Fibroblast of gingiva (primary cell): ENCODE results near the gene SHOX.

Experiments
- DNase-seq: peaks from one replicate; pipeline ENCODE4 v3.0.0-alpha.2; 2011; ENCODE audit warnings: low read depth

The SHOX gene

DNA sequence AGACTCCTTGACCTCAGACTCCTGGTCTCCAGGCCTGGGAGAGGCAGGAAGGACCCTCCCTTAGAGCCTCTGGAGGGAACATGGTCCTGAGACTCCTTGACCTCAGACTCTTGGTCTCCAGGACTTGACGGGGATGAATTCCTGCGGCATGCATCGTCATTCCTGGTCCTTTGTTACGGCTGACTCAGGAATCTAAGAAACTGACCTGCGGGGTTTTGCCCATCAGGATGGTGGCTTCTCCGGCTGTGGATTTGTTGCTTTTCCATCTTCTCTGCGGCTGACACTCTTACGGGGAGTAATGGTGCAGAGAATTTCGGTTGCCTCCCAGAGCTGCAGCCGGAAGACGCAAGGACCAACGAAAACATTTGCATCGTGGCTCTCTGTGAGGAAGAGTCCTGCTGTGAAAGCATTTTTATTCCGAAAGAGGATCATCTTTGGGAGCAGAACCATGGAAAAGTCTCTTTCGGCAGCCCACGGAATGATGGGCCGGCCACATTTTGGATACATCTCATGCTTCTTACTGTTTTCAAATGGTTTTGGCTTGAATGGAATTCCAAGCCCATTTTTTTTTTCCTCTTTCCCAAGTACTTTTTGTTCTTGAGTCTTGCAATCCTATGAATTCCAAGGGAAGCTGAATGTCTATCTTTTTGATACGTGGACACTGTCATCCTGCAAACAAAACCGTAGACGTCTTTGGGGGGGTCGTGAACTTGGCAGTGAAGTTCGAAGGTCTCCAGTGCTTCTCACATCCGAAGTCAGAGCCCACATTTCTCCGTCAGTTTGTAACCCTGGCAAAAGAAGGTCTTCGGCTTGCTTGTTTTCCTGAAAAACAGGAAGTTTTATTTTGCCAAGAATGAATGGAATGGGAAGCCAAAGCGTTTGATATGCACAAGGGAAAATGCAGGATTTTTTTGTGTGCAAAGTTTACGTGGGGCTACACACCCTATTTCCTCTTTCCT lies 36.5 kb downstream of the SHOX start:
- no peak for DNase-seq

DNA sequence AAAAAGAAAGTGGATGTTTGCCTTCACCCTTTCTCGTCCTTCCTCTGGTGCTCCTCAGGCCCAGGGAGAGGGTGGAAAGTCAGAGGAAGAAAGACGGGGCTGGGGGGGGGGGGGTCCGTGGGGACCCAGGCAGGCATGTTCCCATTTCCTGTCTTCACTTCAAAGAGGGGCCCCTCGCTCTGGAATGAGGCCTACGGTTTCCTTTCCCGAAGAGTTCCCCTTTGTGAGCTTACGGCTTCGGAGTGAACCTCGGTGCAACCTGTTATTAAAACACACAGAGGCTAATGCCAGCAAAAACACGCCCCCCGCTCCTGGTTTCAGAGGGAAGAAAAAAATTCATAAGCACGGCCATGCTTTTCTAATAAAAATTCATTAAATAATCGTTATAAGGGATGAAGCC lies 40.1 kb downstream of the SHOX start:
- DNase-seq = no peak

DNA sequence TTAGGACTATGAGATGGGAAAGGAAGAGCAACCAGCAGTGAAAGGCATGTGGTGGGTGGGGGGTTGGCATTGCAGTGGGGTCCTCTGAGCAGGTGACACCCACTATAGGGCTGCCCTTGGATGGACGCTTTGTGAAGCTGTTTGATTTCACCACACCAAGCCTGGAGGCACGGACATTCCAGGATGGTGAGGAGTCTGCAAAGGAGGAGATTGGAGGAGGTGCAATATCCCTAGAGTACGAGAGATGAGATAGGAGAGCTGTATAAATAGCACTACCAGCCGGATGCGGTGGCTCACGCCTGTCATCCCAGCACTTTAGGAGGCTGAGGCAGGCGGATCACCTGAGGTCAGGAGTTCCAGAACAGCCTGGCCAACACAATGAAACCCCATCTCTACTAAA lies 42.3 kb downstream of the SHOX start:
- DNase-seq = no peak

DNA sequence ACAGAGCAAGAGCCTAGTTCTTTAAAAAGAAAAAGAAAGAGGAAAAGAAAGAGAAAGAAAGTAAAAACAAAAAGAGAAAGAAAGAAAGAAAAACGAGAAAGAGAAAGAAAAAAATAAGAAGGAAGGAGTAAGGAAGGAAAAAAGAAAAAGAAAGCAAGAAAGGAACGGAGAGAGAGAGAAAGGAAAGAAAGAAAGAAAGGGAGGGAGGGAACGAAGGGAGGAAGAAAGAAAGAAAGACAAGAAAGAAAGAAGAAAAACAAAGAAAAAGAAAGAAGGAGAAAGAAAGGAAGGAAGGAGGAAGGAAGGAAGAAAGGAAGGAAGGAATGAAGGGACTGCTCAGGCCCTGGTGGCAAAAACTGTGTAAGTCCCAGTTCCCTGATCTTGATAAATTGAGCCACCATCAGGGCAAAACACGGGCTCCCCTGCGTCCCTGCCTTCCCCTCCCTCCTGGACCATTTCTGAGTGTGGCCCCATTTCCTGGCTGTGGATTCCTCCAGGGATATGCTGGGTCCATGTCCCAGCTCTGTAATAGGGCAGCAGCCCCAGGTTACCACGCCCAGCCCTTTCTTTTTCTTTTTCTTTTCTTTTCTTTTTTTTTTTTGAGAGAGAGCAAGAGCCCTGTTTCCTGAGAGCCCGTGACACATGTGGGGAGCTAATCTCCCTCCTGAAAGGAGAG lies 44.8 kb downstream of the SHOX start:
- no peak for DNase-seq

DNA sequence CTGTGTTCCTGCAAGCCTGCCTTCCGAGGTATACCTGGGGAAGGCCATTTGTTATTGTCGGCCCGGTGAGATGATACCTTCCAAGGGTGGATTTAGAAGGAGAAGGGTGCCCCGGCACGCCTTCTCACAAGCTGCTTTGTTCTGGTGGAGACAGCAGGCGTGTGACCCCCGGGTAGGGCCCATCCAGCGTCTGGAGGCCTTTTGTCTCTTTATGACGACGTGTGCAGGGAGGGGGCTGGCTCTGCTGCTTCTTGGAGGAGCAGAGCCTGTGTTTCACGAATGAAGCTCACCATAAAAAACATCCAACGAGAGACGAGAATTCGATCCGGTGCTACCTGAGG lies 45.3 kb downstream of the SHOX start:
- no peak for DNase-seq

DNA sequence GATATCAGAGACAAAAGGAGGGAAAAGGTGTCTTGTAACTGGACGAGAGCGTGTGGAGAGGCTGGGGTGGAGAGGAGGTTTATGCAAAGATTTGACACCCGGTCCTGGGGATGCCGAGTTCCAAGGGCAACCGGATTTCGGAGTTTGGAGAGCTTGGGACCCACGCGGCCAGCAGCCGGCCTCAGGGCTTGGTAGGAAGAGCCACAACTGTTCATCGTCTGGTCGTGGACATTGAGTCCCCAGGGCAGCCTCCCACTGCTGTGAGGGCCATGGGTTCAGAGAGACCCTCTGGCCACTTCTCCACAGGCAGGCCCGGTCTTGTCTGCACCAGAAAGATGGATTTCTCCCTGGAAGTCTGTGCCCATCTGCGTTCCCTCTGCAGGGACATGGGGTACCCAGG lies 46.8 kb downstream of the SHOX start:
- DNase-seq = no peak

DNA sequence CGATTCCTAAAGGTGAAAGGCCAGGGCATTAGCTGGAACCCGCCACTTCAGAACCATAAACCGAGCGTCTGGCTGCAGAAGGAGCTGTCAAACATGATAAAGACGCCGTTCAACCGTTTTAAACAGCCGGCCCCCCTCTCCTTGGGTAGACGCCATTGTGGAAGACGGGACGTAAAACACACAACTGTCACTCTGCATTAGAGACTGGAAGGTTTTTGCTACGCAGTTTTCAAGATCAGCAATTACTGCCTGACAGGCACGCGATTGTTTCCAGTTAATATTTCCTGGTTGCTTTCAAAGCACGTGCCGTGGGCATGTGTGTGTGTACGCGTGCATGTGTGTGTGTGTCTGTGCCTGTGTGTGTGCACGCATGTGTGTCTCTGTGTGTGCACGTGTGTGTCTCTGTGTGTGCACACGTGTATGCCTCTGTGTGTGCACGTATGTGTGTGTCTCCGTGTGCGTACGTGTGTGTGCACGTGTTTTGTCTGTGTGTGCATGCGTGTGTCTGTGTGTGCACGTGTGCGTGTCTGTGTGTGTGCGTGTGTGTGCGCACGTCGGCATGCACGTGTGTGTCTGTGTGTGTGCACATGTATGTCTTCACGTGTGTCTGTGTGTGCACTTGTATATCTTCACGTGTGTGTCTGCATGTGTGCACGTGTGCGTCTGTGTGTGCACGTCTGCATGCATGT lies 48.8 kb downstream of the SHOX start:
- no peak for DNase-seq

DNA sequence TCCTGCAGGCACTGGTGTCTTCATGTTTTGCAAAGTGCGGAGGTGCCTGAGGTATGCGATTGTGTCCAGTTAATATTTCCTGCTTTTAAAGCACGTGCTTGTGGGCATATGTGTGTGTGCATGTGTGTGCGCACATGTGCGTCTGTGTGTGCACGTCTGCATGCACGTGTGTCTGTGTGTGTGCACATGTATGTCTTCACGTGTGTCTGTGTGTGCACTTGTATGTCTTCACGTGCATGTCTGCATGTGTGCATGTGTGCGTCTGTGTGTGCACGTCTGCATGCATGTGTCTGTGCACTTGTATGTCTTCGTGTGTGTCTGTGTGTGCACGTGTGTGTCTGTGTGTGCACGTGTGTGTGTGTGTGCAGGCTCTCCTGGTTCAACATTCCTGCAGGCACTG lies 49.5 kb downstream of the SHOX start:
- no peak for DNase-seq

DNA sequence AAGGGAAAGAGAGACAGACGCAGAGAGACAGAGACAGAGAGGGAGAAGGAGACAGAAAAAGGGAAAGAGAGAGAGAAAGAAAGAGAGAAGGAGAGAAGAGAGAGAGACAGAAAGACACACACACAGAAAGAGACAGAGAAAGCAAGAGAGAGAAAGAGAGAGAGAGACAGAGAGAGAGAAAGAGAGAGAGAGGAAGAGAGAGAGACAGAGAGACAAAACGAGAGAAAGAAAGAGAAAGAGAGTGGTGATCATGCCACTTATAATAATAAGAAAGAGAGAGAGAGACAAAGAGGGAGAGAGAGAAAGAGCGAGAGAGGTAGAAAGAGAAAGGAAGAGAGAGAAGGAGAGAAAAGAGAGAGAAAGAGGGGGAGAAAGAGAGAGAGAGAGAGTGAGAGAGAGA lies 51.4 kb downstream of the SHOX start:
- no peak for DNase-seq

DNA sequence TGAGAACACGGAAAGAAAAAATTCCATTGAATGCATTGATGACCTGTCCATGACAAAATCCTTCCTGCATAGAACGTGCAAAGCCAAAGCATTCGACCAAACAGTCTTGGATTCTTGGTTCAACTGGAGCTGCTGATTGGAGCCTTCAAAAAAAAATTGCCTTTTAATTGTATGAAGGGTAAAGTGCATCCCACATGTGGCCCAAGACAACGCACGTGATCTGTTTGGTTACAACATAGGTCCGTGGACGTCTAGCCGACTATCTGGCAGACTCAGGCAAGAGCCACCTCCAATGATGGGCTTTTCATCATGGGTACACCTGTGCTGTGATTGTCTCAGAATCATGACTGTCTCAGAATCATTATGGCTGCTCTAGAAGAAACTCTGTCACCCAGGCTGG lies 52.3 kb downstream of the SHOX start:
- DNase-seq = no peak

DNA sequence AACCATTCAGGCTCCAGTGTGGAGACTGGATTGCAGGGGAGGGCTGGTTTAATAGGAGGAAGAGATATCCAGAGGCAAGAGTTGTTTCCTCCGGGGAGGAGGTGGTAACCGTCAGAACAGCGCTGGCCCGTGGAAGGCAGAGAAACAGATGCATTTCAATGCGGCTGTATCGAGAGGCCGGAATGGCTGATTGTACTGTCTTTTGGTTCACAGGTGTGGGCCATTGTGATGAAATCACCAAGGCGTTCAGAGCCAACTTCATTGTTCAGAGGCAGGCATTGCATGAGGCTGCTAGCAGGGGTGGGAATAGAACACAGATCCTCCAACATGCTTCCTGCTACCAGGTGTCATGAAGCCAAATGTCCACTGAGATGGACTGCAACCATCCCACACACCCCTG lies 53.0 kb downstream of the SHOX start:
- no peak for DNase-seq

DNA sequence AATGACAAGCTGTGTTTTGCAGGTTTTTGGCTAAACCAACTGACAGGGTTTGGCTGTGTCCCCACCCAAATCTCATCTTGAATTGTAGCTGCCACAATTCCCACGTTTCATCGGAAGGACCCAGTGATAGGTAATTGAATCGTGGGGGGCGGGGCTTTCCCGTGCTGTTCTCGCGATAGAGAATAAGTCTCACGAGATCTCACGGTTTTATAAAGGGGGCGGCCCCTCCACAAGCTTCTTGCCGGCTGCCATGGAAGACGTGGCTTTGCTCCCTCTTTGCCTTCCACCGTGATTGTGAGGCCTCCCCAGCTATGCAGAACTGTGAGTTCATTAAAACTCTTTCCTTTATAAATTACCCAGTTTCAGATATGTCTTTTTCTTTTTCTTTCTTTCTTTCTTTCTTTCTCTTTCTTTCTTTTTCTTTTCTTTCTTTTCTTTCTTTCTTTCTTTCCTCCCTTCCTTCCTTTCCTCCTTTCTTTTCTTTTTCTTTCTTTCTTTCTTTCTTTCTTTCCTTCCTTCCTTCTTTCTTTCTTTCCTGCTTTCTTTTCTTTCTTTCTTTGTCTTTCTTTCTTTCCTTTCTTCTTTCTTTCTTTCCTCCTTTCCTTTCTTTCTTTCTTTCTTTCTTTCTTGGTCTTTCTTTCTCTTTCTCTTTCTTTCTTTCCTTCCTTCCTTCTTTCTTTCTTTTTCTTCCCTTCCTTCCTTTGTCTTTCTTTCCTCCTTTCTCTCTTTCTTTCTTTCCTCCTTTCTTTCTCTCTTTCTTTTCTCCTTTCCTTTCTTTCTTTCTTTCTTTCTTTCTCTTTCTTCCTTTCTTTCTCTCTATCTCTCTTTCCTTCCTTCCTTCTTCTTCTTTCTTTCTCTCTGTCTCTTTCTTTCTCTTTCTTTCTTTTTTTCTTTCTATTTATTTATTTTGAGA lies 54.8 kb downstream of the SHOX start:
- DNase-seq = no peak

DNA sequence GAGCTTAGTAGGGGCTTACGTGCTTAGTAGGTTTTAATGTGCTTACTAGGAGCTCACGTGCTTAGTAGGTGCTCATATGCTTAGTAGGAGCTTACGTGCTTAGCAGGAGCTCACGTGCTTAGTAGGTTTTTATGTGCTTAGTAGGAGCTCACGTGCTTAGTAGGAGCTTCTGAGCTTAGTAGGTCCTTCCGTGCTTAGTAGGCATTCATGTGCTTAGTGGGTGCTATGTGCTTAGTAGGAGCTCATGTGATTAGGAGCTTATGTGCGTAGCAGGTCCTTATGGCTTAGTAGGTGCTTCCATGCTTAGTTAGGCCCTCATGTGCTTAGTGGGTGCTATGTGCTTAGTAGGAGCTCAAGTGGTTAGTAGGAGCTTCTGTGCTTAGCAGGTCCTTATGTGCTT lies 59.4 kb downstream of the SHOX start:
- DNase-seq = no peak

DNA sequence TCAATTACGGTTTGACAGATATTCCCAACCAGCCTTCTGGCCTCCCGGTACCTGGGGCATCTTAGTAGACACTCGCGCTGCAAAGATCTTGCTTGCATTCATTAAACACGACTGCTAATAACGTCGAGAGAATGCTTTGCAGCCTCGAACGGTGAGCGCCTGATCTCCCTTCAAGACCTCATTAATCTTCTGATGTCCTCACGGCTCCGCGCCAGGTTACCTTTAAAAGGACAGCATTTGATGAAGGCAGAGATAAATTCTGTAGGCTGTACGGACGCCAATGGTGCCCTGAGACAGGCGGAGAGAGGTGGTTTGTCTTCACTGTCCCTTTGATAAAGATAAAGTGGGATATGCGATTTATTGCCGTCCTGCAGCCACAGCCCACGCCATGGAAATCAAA lies 64.2 kb downstream of the SHOX start:
- DNase-seq = no peak

DNA sequence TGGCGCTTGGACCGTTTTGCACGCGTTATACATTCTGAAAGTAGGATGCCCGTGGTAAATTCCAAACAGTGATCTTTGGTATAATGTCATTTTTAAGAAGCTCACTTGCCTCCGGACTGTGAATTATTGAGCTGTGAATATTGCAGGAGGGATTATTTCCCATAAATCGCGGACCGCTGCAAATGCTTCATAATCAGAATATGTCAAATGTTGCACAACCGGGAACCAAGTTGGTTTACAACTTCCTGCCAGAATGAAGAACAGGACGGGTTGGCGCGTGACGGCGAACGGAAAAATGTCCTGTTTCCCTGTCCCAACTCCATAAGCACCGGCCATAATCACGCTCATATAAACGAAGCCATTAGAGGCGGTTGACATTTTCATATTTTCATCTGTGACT lies 67.6 kb downstream of the SHOX start:
- DNase-seq = no peak

DNA sequence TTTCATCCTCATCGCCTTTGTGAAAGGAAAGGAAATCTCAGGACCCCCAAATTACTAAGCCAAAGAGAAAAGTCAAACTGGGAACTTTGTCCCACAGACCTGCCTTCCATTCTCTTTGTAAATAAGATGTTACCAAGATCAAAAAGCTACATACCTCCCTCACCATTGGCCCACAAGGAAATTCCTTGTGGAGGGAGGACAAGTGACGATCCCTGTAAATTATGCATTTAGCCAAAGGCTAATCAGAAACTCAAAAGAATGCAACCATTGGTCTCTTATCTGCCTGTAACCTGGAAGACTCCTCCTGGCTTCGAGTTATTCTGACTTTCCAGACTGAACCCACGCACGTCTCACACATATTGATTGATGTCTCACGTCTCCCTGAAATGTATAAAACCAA lies 70.3 kb downstream of the SHOX start:
- DNase-seq = no peak

DNA sequence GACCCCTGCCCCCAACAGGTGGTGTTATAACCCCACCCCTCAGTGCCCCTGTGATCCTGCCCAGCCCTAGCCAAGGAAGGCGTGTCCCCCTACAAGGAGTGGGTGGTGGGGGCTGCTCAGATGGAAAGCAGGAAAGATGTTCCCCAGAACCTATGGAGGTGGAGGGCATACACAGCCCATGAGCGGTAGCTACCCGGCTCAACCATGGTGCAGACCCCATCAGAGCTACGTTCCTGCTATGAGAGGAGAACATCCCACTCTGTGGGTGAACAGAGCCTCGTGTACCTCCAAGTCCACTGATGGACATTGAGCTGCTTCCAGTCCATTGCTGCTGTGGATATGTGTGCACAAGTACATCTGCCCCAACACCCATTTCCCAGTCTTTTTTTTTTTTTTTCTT lies 71.1 kb downstream of the SHOX start:
- no peak for DNase-seq

DNA sequence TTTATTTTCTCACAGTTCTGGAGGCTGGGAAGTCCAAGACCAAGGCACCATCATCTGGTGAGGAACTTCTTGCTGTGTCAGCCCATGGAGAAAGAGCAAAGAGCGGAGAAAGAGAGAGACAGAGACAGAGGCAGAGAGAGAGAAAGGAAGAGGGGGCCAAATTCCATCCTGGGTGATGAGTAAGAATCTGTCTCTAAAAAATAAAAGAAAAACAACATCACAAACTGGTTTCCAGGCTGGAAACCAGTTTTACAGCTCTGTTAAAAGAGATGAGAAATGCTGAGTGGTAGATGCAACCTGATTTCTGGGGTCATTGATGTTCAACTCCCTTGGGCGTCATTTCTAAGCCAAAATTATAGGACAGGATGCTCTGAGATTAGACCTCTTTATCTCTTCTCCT lies 72.9 kb downstream of the SHOX start:
- DNase-seq = no peak

DNA sequence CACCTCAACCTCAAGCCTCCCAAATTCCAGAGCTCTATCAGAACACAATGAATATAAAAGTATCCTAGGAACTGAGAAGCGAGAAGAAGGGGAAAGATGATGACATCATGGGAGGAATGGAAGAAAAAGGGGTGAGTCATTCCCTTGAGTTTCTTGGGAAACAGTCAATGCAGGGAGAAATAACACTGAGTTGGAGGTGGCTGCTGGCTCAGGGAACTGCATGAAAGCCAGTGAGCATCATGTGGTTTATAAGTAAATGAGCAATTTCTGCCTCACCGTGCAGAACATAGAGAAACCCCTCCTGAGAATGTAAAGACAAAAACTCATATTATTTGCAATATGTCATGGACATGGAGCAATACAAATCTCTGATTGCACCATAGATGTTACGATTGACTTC lies 73.3 kb downstream of the SHOX start:
- no peak for DNase-seq
